GM20000 (cell line): ENCODE data around the gene HNRNPK.

Experiments used
- DNase-seq: peaks from one replicate; pipeline ENCODE4 v3.0.0; 2012; ENCODE audit warnings: low spot score
- CTCF ChIP-seq: IDR thresholded peaks from 2 replicates; pipeline ENCODE4 v1.5.1; 2012; ENCODE audit warnings: mild to moderate bottlenecking, control low read depth; ENCODE audit errors: extremely low read depth, missing control alignments

HNRNPK gene

GRCh38 chr9:83966209-83966582 is 13.8 kb downstream of the HNRNPK start:
- DNase-seq: no peak

GRCh38 chr9:83965350-83966208 is 14.4 kb downstream of the HNRNPK start:
- DNase-seq: no peak

More at GRCh38 chr9:83966209-83966582, 13.8 kb downstream of the HNRNPK start:
- no peak for TF ChIP-seq CTCF

GRCh38 chr9:83964973-83965349 is 15.1 kb downstream of the HNRNPK start:
- no peak for DNase-seq
- no peak for TF ChIP-seq CTCF

More at GRCh38 chr9:83965350-83966208, 14.4 kb downstream of the HNRNPK start:
- no peak for TF ChIP-seq CTCF

- no peak for TF ChIP-seq CTCF
- no peak for DNase-seq
Measured at GRCh38 chr9:83962165-83962564, 17.9 kb downstream of the HNRNPK start.

GRCh38 chr9:83960991-83961390 is 19.0 kb downstream of the HNRNPK start:
- DNase-seq: no peak
- TF ChIP-seq CTCF: no peak

GRCh38 chr9:83959061-83959460 is 21.0 kb downstream of the HNRNPK start:
- DNase-seq: no peak
- TF ChIP-seq CTCF: no peak

- no peak for DNase-seq
- no peak for TF ChIP-seq CTCF
Measured at GRCh38 chr9:83957248-83957513, 22.8 kb downstream of the HNRNPK start.
